Activated CD8-positive, alpha-beta T cell treated with anti-CD3 and anti-CD28 coated beads for 36 hours (primary cell): Measurements from ENCODE around the gene WARS2. TPM values are rescaled to one million over a fixed set of nuclear protein-coding genes. Genes with fewer than 3 reads are reported as not detected.

Source experiments
- ATAC-seq: fragments of 200-7000 bp; cut with Tn5 transposase; one replicate; pipeline ENCODE4 v1.10.0; 2021; ENCODE audit warnings: mild to moderate bottlenecking, moderate library complexity
- CTCF ChIA-PET: fragments of 350-600 bp; sonication (Branson Sonifier 250); formaldehyde crosslinking; loops from one replicate; lab custom pipeline; 2021; ENCODE audit warnings: antibody characterized with exemption; lab: Charles Lee
- POLR2A ChIA-PET: fragments of 350-600 bp; sonication (Branson Sonifier 250); formaldehyde crosslinking; loops from one replicate; lab custom pipeline; 2021; ENCODE audit warnings: antibody characterized with exemption; lab: Charles Lee
- DNase-seq: peaks from one replicate; pipeline ENCODE4 v3.0.0-alpha.2; 2020
- H3K27ac Mint-ChIP-seq: one replicate; pipeline ENCODE4 v1.8.0; 2021; ENCODE audit warnings: mild to moderate bottlenecking, mixed read lengths
- H3K27me3 Mint-ChIP-seq: one replicate; pipeline ENCODE4 v1.8.0; 2021; ENCODE audit warnings: mixed read lengths
- H3K36me3 Mint-ChIP-seq: one replicate; pipeline ENCODE4 v1.8.0; 2021; ENCODE audit warnings: low read depth, mixed read lengths
- H3K4me1 Mint-ChIP-seq: one replicate; pipeline ENCODE4 v1.8.0; 2021; ENCODE audit warnings: low read depth, mixed read lengths
- H3K4me3 Mint-ChIP-seq: one replicate; pipeline ENCODE4 v1.8.0; 2021; ENCODE audit warnings: mild to moderate bottlenecking, moderate library complexity, mixed read lengths
- H3K9me3 Mint-ChIP-seq: one replicate; pipeline ENCODE4 v1.8.0; 2021; ENCODE audit warnings: mixed read lengths
- intact Hi-C: fragments of 100-400 bp; cut with micrococcal nuclease; formaldehyde crosslinking; loops from one replicate; pipeline ENCODE4 v1.10.0; 2022
- total RNA-seq, 2 experiments: library from RNA; stranded (reverse); gene quantifications; one replicate each; pipeline ENCODE4 v1.2.3, GENCODE V29; 2021
- TF ChIP-seq, protein P1 (sequence below): fragments of 200-600 bp; IDR thresholded peaks from one replicate; pipeline ENCODE4 v1.8.0; 2022; ENCODE audit warnings: antibody characterized with exemption, mild to moderate bottlenecking

WARS2 gene
- total RNA-seq, 2 experiments from 2014 or later: 22.3 to 23.7 TPM

DNA sequence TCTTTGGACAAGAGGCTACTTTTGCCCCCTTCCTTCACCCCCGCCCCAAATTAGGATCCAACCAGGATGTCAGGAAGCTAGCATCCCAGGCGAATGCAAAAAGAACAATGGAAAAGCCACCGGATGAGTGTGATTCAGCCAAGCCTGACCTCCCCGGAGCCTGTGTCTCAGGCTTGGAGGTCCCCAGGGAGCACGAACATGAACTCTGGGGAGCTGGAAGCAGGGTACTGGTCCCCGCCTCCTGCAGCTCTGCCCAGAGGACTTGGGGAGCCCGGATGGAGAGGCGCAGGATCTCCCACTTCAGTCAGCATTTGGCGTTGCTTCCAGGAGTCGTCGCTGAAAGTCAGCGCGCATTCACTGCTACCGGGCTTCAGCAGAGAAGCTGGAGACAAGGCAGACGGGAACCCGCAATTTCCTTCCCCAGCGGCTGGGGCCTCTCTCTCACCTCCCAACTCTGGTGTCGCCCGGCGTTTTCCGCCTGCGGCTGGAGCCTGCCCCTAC lies 150.5 kb downstream of the WARS2 start:
- peaks cover 3% of the 10 kb centered on the region for H3K36me3 Mint-ChIP-seq
- no peak overlapping the region for H3K4me3 Mint-ChIP-seq
- no peak overlapping the region for H3K27ac Mint-ChIP-seq
- CTCF ChIA-PET: interaction anchor here (2.6 kb wide), 1 partner anchor 18 kb away, joined by 13 read pairs; no protein-coding TSS in a partner anchor
- TF ChIP-seq, protein P1, sequence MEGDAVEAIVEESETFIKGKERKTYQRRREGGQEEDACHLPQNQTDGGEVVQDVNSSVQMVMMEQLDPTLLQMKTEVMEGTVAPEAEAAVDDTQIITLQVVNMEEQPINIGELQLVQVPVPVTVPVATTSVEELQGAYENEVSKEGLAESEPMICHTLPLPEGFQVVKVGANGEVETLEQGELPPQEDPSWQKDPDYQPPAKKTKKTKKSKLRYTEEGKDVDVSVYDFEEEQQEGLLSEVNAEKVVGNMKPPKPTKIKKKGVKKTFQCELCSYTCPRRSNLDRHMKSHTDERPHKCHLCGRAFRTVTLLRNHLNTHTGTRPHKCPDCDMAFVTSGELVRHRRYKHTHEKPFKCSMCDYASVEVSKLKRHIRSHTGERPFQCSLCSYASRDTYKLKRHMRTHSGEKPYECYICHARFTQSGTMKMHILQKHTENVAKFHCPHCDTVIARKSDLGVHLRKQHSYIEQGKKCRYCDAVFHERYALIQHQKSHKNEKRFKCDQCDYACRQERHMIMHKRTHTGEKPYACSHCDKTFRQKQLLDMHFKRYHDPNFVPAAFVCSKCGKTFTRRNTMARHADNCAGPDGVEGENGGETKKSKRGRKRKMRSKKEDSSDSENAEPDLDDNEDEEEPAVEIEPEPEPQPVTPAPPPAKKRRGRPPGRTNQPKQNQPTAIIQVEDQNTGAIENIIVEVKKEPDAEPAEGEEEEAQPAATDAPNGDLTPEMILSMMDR: no peak
- no peak for DNase-seq
- peaks cover 89% of the 10 kb centered on the region for H3K27me3 Mint-ChIP-seq
- intact Hi-C loops: no loop called here
- peaks cover 19% of the 10 kb centered on the region for H3K4me1 Mint-ChIP-seq
- POLR2A ChIA-PET: interaction anchor here (0.7 to 1.2 kb wide), 2 partner anchors 16 to 865 kb away, joined by 3 read pairs; no protein-coding TSS in a partner anchor
- H3K9me3 Mint-ChIP-seq: no peaks in the 10 kb centered on the region
- ATAC-seq: no peak

DNA sequence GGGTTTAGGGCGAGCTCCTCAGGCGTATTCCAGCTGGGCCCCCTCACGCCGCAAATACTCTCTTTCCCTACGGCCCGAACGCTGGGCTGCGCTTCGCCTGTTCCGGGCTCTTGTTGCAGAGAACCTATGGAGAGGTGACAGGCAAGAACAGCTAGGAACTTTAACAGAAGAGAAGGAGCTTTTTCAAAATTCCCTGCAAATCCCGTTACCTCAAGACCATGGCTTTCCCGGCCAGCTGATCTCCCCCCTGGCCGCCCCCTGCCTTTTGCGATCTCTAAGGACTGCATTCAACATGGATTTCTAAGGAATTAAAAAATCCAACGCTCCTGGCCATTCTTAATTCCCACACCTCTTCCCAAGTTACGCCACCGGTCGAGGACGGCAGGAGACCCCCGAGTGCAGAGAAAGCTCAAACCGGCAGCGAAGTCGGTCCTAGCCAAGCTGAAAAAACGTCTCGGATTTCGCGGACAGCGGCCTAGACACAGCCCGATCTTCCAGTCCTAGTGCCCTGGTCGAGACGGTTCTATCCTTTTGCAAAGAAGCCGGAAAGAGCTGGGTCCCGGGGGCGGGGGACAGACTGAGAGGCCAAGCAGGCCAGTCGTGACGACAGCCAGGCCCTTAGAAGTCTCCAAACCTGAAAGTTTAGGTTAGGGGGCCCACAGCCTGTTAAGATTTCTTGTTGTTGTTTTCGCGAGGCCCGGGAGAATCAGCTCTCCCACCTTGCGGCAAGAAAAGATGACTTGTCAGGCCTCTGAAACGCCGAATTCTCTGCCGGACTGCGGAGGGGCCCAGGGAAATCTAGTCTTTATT lies 151.2 kb downstream of the WARS2 start:
- H3K4me3 Mint-ChIP-seq: no peak overlapping the region
- no peak overlapping the region for H3K27ac Mint-ChIP-seq
- DNase-seq (no peak), ATAC-seq (no peak)
- intact Hi-C loops: no loop called here
- TF ChIP-seq, protein P1: no peak
- H3K9me3 Mint-ChIP-seq: peaks cover 1% of the 10 kb centered on the region
- peaks cover 24% of the 10 kb centered on the region for H3K4me1 Mint-ChIP-seq
- POLR2A ChIA-PET: interaction anchor here (0.7 to 1.2 kb wide), 2 partner anchors 17 to 865 kb away, joined by 3 read pairs; no protein-coding TSS in a partner anchor
- peaks cover 87% of the 10 kb centered on the region for H3K27me3 Mint-ChIP-seq
- H3K36me3 Mint-ChIP-seq: peaks cover 4% of the 10 kb centered on the region
- CTCF ChIA-PET: interaction anchor here (2.6 kb wide), 1 partner anchor 19 kb away, joined by 13 read pairs; no protein-coding TSS in a partner anchor

DNA sequence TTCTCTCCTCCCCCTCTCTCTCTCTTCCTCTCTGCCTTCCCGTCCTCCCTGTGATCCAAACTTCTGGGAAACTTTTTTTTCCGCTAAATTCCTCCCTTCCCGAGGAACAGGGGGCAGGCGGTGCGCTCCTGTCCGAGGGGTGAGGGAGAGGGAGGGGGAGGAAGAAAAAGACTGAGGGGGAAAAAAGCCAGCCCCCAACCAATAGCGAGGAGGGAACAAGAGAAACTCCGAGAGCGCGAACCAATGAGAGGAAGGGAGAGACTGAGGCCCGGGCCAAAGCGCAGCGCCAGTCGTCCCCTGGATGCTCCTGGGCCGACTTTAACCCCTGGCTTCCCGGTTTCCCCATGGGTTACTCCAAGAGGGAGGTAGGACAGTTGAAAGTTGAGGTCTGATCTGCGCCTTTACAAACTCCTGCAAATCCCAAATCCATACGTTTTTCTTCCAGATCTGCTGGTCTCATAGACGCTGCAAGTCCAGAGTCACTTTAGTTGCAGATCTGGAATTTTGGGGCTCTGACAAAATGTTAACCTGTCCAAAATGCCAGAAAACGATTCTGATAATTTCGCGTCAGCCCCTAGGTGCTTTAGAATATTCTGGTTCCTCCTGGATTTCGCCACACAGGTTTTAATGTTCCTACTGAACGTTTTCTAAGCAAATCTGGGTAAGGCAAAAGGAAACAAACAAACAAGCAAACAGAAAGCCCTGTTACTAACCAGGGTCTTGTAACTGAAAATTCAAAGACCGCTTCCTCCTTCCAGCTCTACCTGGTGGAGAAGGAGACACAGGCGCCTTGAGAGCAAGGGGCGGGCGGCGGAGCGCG lies 152.1 kb downstream of the WARS2 start, which contains the start of gene TBX15:
TSS of gene TBX15 (minus strand) at position 158 of the 820 bp plus-strand sequence. CDS start 548 bp downstream, outside the sequence.
- Mint-ChIP-seq H3K4me1 (peaks cover 24% of the 10 kb centered on the region), H3K27me3 (peaks cover 87% of the 10 kb centered on the region), H3K27ac (no peak within 1 kb of the TSS), H3K36me3 (peaks cover 12% of the 10 kb centered on the region), H3K4me3 (peak within 1 kb of the TSS; percentile 13), H3K9me3 (peaks cover 9% of the 10 kb centered on the region)
- CTCF ChIA-PET: interaction anchor here (2.6 kb wide), 1 partner anchor 20 kb away, joined by 13 read pairs; no protein-coding TSS in a partner anchor
- TF ChIP-seq, protein P1: no peak
- intact Hi-C loops: no loop called here
- POLR2A ChIA-PET: no interaction called here
- no peak for ATAC-seq
- DNase-seq: no peak

DNA sequence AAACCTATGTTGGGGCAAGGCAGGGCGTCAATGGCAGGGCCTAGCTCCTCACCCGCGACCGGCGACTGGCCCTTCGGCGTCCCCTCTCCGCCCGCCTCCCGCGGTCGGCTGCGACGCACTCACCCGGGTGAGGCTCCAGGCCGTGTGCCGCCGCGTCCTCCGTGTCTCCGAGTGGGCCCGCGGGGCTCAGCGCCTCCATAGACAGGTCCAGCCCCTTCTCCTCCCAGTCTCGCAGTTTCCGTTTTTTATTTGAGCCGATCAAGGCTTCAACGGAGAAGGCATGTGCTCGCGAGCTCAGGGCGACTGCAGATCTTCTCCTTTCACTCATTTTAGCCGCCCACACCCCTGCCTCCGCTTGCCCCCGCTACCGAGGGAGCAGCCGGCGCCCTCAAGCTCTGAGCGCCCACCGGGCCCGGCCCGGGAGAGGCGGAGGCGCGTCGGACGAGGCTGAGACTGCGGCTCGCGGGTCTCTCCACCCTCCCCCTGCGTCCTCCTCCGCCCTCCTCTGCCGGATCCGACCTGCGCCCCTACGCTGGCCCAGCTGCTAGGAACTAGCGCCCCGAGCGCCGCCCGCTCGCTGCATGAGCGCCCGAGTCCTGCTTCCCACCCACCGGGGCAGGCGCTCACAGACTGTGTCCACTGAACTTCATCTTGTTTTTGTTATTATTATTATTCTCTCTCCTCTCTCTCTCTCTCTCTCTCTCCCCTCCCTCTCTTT lies 152.8 kb downstream of the WARS2 start:
- Mint-ChIP-seq H3K36me3 (peaks cover 20% of the 10 kb centered on the region), H3K27ac (no peak overlapping the region), H3K27me3 (peaks cover 90% of the 10 kb centered on the region), H3K9me3 (peaks cover 14% of the 10 kb centered on the region), H3K4me3 (no peak overlapping the region), H3K4me1 (peaks cover 24% of the 10 kb centered on the region)
- no peak for DNase-seq
- intact Hi-C loops: no loop called here
- no peak for ATAC-seq
- ChIA-PET POLR2A (no interaction called here), CTCF (interaction anchor here (2.7 kb wide), 1 partner anchor 21 kb away, joined by 9 read pairs; no protein-coding TSS in a partner anchor)
- TF ChIP-seq, protein P1: no peak
